ENCODE results near the gene TNFSF18.
"Not testable (repeated sequence)": the region's sequence is repeated elsewhere in the genome, so short reads cannot be mapped to it uniquely, and the experiment has no call there.

TNFSF18 gene

GRCh38 chr1:173084292-173084691 is 33.6 kb upstream of the TNFSF18 start:
- no peak for DNase-seq (ENCODE audit: low read depth)
- no peak for TF ChIP-seq CTCF (IDR thresholded peaks at IDR 0.05; ENCODE audit: insufficient read depth, low read depth, low read length, missing control alignments)
- H3K4me3 ChIP-seq (ENCODE audit: low read depth, low read length): no peak overlapping the region

GRCh38 chr1:173082913-173083312 is 32.2 kb upstream of the TNFSF18 start:
- no peak overlapping the region for H3K4me3 ChIP-seq (ENCODE audit: low read depth, low read length)
- no peak for TF ChIP-seq CTCF (IDR thresholded peaks at IDR 0.05; ENCODE audit: insufficient read depth, low read depth, low read length, missing control alignments)
- no peak for DNase-seq (ENCODE audit: low read depth)

GRCh38 chr1:173074217-173074616 is 23.5 kb upstream of the TNFSF18 start:
- not testable (repeated sequence) for DNase-seq (ENCODE audit: low read depth); H3K4me3 ChIP-seq (ENCODE audit: low read depth, low read length)

- TF ChIP-seq CTCF (IDR thresholded peaks at IDR 0.05; ENCODE audit: insufficient read depth, low read depth, low read length, missing control alignments): no peak
- DNase-seq (ENCODE audit: low read depth): no peak
- no peak overlapping the region for H3K4me3 ChIP-seq (ENCODE audit: low read depth, low read length)
Observed at GRCh38 chr1:173064011-173064410, 13.3 kb upstream of the TNFSF18 start.

- no peak overlapping the region for H3K4me3 ChIP-seq (ENCODE audit: low read depth, low read length)
- TF ChIP-seq CTCF (IDR thresholded peaks at IDR 0.05; ENCODE audit: insufficient read depth, low read depth, low read length, missing control alignments): no peak
- no peak for DNase-seq (ENCODE audit: low read depth)
Observed at GRCh38 chr1:173063171-173063570, 12.4 kb upstream of the TNFSF18 start.

GRCh38 chr1:173062150-173062938 is 11.6 kb upstream of the TNFSF18 start:
- DNase-seq (ENCODE audit: low read depth): no peak
- TF ChIP-seq CTCF (IDR thresholded peaks at IDR 0.05; ENCODE audit: insufficient read depth, low read depth, low read length, missing control alignments): no peak

GRCh38 chr1:173058556-173058955 is 7.8 kb upstream of the TNFSF18 start:
- TF ChIP-seq CTCF (IDR thresholded peaks at IDR 0.05; ENCODE audit: insufficient read depth, low read depth, low read length, missing control alignments): no peak
- no peak overlapping the region for H3K4me3 ChIP-seq (ENCODE audit: low read depth, low read length)
- no peak for DNase-seq (ENCODE audit: low read depth)

More at GRCh38 chr1:173062150-173062938, 11.6 kb upstream of the TNFSF18 start:
- H3K4me3 ChIP-seq (ENCODE audit: low read depth, low read length): no peak overlapping the region

Data from GM12865 (cell line).